MM.1S (cell line): ENCODE data around the gene FYCO1.

Experiments used
- DNase-seq: peaks from one replicate; pipeline ENCODE4 v3.0.0-alpha.2; 2015
- H2AFZ ChIP-seq: fragments of 300-600 bp; sonication (generic); 2 replicates; pipeline ENCODE4 v1.6.0; 2016; ENCODE audit warnings: antibody characterized with exemption, low read length
- H3F3A ChIP-seq: fragments of 300-600 bp; sonication (generic); 2 replicates; pipeline ENCODE4 v1.6.1; 2016; ENCODE audit warnings: mild to moderate bottlenecking, antibody characterized with exemption, low read length, moderate library complexity, mixed read lengths; ENCODE audit not compliant: insufficient read depth
- H3K27ac ChIP-seq: fragments of 300-600 bp; sonication (generic); 2 replicates; pipeline ENCODE4 v1.5.1; 2016; ENCODE audit warnings: mild to moderate bottlenecking, low read length
- H3K27me3 ChIP-seq: fragments of 300-600 bp; sonication (generic); replicated peaks from 2 replicates; pipeline ENCODE4 v1.6.0; 2016; ENCODE audit warnings: low read length; ENCODE audit not compliant: insufficient read depth
- H3K36me3 ChIP-seq: fragments of 300-600 bp; sonication (generic); replicated peaks from 2 replicates; pipeline ENCODE4 v1.6.1; 2016; ENCODE audit warnings: mild to moderate bottlenecking, low read length, mixed read lengths; ENCODE audit not compliant: insufficient read depth
- H3K4me1 ChIP-seq: fragments of 300-600 bp; sonication (generic); 2 replicates; pipeline ENCODE4 v1.6.1; 2016; ENCODE audit warnings: low read length, mixed read lengths
- H3K4me2 ChIP-seq: fragments of 300-600 bp; sonication (generic); 2 replicates; pipeline ENCODE4 v1.6.0; 2016; ENCODE audit warnings: low read depth, low read length
- H3K4me3 ChIP-seq: fragments of 300-600 bp; sonication (generic); 2 replicates; pipeline ENCODE4 v1.5.1; 2016; ENCODE audit warnings: low read length, mixed read lengths
- H3K79me2 ChIP-seq: fragments of 300-600 bp; sonication (generic); 2 replicates; pipeline ENCODE4 v1.6.1; 2016; ENCODE audit warnings: mixed run types, low read length, mixed read lengths
- H3K9ac ChIP-seq: fragments of 300-600 bp; sonication (generic); 2 replicates; pipeline ENCODE4 v1.6.1; 2016; ENCODE audit warnings: low read length, mixed read lengths
- H3K9me2 ChIP-seq: fragments of 300-600 bp; sonication (generic); replicated peaks from 2 replicates; pipeline ENCODE4 v1.6.1; 2016; ENCODE audit warnings: mild to moderate bottlenecking, low read length, mixed read lengths; ENCODE audit not compliant: insufficient read depth
- H3K9me3 ChIP-seq: fragments of 300-600 bp; sonication (generic); replicated peaks from 2 replicates; pipeline ENCODE4 v1.6.1; 2016; ENCODE audit warnings: mild to moderate bottlenecking, low read length, mixed read lengths; ENCODE audit not compliant: insufficient read depth
- H4K20me1 ChIP-seq: fragments of 300-600 bp; sonication (generic); 2 replicates; pipeline ENCODE4 v1.6.1; 2016; ENCODE audit warnings: mild to moderate bottlenecking, low read length, moderate library complexity, mixed read lengths; ENCODE audit not compliant: insufficient read depth
- CTCF ChIP-seq: fragments of 300-600 bp; sonication (generic); IDR thresholded peaks from 2 replicates; pipeline ENCODE4 v1.5.1; 2016; ENCODE audit warnings: antibody characterized with exemption, low read length, mixed read lengths
- EZH2 ChIP-seq: fragments of 300-600 bp; sonication (generic); optimal IDR thresholded peaks from 2 replicates; pipeline ENCODE3; 2017; ENCODE audit warnings: low read depth, mild to moderate bottlenecking, antibody characterized with exemption, low read length, mixed read lengths
- EZH2phosphoT487 ChIP-seq: fragments of 300-600 bp; sonication (generic); IDR thresholded peaks from 2 replicates; pipeline ENCODE4 v1.6.1; 2018; ENCODE audit warnings: antibody characterized with exemption, low read length

FYCO1 gene

GRCh38 chr3:45933591-45933990 lies 62.0 kb downstream of the FYCO1 start:
- Histone ChIP-seq H3K36me3 (no peaks in the 10 kb centered on the region), H3K79me2 (no peaks in the 10 kb centered on the region), H2AFZ (no peak overlapping the region), H3K4me3 (no peak overlapping the region), H3K4me2 (no peak overlapping the region), H3K4me1 (no peaks in the 10 kb centered on the region), H3K9me3 (no peaks in the 10 kb centered on the region), H4K20me1 (no peaks in the 10 kb centered on the region), H3K27me3 (no peaks in the 10 kb centered on the region), H3K9ac (no peak overlapping the region), H3K9me2 (no peaks in the 10 kb centered on the region), H3F3A (no peaks in the 10 kb centered on the region), H3K27ac (no peak overlapping the region)
- no peak for TF ChIP-seq EZH2
- no peak for DNase-seq

GRCh38 chr3:45932112-45932511 lies 63.5 kb downstream of the FYCO1 start:
- TF ChIP-seq EZH2phosphoT487 = no peak
- TF ChIP-seq EZH2 = no peak
- no peak for TF ChIP-seq CTCF
- H4K20me1 ChIP-seq = no peaks in the 10 kb centered on the region
- DNase-seq = no peak

GRCh38 chr3:45931496-45931895 lies 64.1 kb downstream of the FYCO1 start:
- Histone ChIP-seq H3K36me3 (no peaks in the 10 kb centered on the region), H3K27me3 (no peaks in the 10 kb centered on the region), H3K79me2 (no peaks in the 10 kb centered on the region), H4K20me1 (no peaks in the 10 kb centered on the region), H3F3A (no peaks in the 10 kb centered on the region), H2AFZ (no peak overlapping the region), H3K9me3 (no peaks in the 10 kb centered on the region), H3K9me2 (no peaks in the 10 kb centered on the region), H3K27ac (no peak overlapping the region), H3K4me2 (no peak overlapping the region), H3K9ac (no peak overlapping the region), H3K4me1 (no peaks in the 10 kb centered on the region), H3K4me3 (no peak overlapping the region)
- TF ChIP-seq EZH2phosphoT487 (no peak), CTCF (no peak), EZH2 (no peak)
- DNase-seq = no peak

More at GRCh38 chr3:45932112-45932511, 63.5 kb downstream of the FYCO1 start:
- no peaks in the 10 kb centered on the region for H3K4me1 ChIP-seq
- H2AFZ ChIP-seq = no peak overlapping the region
- H3K4me2 ChIP-seq = no peak overlapping the region
- H3K9me3 ChIP-seq = no peaks in the 10 kb centered on the region
- no peaks in the 10 kb centered on the region for H3K36me3 ChIP-seq
- no peaks in the 10 kb centered on the region for H3K27me3 ChIP-seq
- no peak overlapping the region for H3K27ac ChIP-seq
- H3K79me2 ChIP-seq = no peaks in the 10 kb centered on the region
- H3K4me3 ChIP-seq = no peak overlapping the region
- H3K9ac ChIP-seq = no peak overlapping the region
- no peaks in the 10 kb centered on the region for H3K9me2 ChIP-seq
- no peaks in the 10 kb centered on the region for H3F3A ChIP-seq

GRCh38 chr3:45929042-45929679 lies 66.5 kb downstream of the FYCO1 start:
- Histone ChIP-seq H3K4me3 (no peak overlapping the region), H3K27me3 (no peaks in the 10 kb centered on the region), H4K20me1 (no peaks in the 10 kb centered on the region), H3K79me2 (no peaks in the 10 kb centered on the region), H3K4me1 (no peaks in the 10 kb centered on the region), H3F3A (no peaks in the 10 kb centered on the region), H3K9me2 (no peaks in the 10 kb centered on the region), H3K9ac (no peak overlapping the region), H3K4me2 (no peak overlapping the region), H2AFZ (no peak overlapping the region), H3K27ac (no peak overlapping the region), H3K36me3 (no peaks in the 10 kb centered on the region), H3K9me3 (no peaks in the 10 kb centered on the region)
- DNase-seq = peak; percentile 53
- TF ChIP-seq EZH2phosphoT487 (no peak), EZH2 (no peak), CTCF (peak; percentile 92)
